HCT116 (cell line): ENCODE results near the gene FMN1.

Experiments
- EGR1 ChIP-seq: IDR thresholded peaks from 2 replicates; pipeline ENCODE4 v1.6.1; 2012; ENCODE audit warnings: low read depth
- EZH2 ChIP-seq: fragments of 200-600 bp; sonication (generic); IDR thresholded peaks from 2 replicates; pipeline ENCODE4 v1.6.1; 2017; ENCODE audit warnings: antibody characterized with exemption, mixed run types
- EZH2phosphoT487 ChIP-seq: fragments of 200-600 bp; IDR thresholded peaks from 2 replicates; pipeline ENCODE4 v1.6.1; 2018; ENCODE audit warnings: antibody characterized with exemption, borderline replicate concordance
- POLR2A ChIP-seq: IDR thresholded peaks from 2 replicates; pipeline ENCODE4 v1.7.0; 2011; ENCODE audit warnings: borderline replicate concordance; ENCODE audit not compliant: insufficient read depth, insufficient read length; ENCODE audit errors: extremely low read depth
- POLR2AphosphoS5 ChIP-seq: IDR thresholded peaks from 2 replicates; pipeline ENCODE4 v1.6.1; 2011; ENCODE audit warnings: mild to moderate bottlenecking, low read depth, low read length, moderate library complexity
- SRF ChIP-seq: IDR thresholded peaks from 2 replicates; pipeline ENCODE4 v1.6.1; 2012; ENCODE audit warnings: low read depth
- TF ChIP-seq, protein P1 (sequence below), 3 experiments: fragments of 200-600 bp in 1 of 3; sonication (generic) in 1 of 3; IDR thresholded peaks in 2 of 3; conservative IDR thresholded peaks in 1 of 3; 2 replicates each; pipeline ENCODE4 v1.5.1; 2012 to 2017; ENCODE audit warnings: low read depth in 2 of 3, low read length in 2 of 3, antibody characterized with exemption in 1 of 3, borderline replicate concordance in 1 of 3, control low read depth in 1 of 3, mild to moderate bottlenecking in 1 of 3, mixed read lengths in 1 of 3, mixed run types in 1 of 3, moderate library complexity in 1 of 3; ENCODE audit not compliant: insufficient read depth in 1 of 3
- TF ChIP-seq, protein P2 (sequence below): IDR thresholded peaks from 2 replicates; pipeline ENCODE4 v1.6.1; 2011; ENCODE audit warnings: mild to moderate bottlenecking, low read length, moderate library complexity; ENCODE audit not compliant: insufficient replicate concordance; ENCODE audit errors: extremely low read depth
- TF ChIP-seq, protein P3 (sequence below): IDR thresholded peaks from 2 replicates; pipeline ENCODE4 v1.6.1; 2012
- TF ChIP-seq, protein P4 (sequence below): IDR thresholded peaks from 2 replicates; pipeline ENCODE4 v1.6.1; 2012; ENCODE audit warnings: low read depth

DNA sequence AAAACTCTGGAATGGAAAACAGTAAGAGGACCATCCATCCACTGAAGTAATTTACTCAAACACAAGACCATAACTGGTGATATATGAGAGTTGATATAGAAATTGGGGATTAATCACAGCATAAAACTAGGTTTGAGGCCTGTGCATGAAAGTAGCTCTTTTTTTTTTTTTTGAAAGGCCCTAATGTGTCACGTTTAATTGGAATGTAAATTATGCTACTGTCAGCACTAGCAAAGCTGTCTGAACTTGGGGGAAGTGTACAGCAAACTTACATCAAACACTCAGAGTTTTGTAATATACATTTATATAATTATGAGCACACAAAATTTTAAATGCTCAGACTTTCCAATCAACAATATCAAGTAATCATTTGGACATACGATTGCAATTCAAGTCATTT lies 322.6 kb downstream of the FMN1 start:
- TF ChIP-seq, protein P1, sequence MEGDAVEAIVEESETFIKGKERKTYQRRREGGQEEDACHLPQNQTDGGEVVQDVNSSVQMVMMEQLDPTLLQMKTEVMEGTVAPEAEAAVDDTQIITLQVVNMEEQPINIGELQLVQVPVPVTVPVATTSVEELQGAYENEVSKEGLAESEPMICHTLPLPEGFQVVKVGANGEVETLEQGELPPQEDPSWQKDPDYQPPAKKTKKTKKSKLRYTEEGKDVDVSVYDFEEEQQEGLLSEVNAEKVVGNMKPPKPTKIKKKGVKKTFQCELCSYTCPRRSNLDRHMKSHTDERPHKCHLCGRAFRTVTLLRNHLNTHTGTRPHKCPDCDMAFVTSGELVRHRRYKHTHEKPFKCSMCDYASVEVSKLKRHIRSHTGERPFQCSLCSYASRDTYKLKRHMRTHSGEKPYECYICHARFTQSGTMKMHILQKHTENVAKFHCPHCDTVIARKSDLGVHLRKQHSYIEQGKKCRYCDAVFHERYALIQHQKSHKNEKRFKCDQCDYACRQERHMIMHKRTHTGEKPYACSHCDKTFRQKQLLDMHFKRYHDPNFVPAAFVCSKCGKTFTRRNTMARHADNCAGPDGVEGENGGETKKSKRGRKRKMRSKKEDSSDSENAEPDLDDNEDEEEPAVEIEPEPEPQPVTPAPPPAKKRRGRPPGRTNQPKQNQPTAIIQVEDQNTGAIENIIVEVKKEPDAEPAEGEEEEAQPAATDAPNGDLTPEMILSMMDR (IDR thresholded peaks at IDR 0.05 in 2 of 3, conservative IDR thresholded peaks at IDR 0.05 in 1 of 3; ENCODE audit: borderline replicate concordance in 1 of 3, insufficient read depth in 1 of 3, low read depth in 2 of 3, low read length in 2 of 3) = no peak
- TF ChIP-seq, protein P2, sequence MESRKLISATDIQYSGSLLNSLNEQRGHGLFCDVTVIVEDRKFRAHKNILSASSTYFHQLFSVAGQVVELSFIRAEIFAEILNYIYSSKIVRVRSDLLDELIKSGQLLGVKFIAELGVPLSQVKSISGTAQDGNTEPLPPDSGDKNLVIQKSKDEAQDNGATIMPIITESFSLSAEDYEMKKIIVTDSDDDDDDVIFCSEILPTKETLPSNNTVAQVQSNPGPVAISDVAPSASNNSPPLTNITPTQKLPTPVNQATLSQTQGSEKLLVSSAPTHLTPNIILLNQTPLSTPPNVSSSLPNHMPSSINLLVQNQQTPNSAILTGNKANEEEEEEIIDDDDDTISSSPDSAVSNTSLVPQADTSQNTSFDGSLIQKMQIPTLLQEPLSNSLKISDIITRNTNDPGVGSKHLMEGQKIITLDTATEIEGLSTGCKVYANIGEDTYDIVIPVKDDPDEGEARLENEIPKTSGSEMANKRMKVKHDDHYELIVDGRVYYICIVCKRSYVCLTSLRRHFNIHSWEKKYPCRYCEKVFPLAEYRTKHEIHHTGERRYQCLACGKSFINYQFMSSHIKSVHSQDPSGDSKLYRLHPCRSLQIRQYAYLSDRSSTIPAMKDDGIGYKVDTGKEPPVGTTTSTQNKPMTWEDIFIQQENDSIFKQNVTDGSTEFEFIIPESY = no peak
- TF ChIP-seq EGR1 = no peak
- TF ChIP-seq EZH2 = no peak
- TF ChIP-seq, protein P3, sequence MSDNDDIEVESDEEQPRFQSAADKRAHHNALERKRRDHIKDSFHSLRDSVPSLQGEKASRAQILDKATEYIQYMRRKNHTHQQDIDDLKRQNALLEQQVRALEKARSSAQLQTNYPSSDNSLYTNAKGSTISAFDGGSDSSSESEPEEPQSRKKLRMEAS = no peak
- TF ChIP-seq POLR2AphosphoS5 = no peak
- TF ChIP-seq EZH2phosphoT487 = no peak
- no peak for TF ChIP-seq POLR2A
- TF ChIP-seq, protein P4, sequence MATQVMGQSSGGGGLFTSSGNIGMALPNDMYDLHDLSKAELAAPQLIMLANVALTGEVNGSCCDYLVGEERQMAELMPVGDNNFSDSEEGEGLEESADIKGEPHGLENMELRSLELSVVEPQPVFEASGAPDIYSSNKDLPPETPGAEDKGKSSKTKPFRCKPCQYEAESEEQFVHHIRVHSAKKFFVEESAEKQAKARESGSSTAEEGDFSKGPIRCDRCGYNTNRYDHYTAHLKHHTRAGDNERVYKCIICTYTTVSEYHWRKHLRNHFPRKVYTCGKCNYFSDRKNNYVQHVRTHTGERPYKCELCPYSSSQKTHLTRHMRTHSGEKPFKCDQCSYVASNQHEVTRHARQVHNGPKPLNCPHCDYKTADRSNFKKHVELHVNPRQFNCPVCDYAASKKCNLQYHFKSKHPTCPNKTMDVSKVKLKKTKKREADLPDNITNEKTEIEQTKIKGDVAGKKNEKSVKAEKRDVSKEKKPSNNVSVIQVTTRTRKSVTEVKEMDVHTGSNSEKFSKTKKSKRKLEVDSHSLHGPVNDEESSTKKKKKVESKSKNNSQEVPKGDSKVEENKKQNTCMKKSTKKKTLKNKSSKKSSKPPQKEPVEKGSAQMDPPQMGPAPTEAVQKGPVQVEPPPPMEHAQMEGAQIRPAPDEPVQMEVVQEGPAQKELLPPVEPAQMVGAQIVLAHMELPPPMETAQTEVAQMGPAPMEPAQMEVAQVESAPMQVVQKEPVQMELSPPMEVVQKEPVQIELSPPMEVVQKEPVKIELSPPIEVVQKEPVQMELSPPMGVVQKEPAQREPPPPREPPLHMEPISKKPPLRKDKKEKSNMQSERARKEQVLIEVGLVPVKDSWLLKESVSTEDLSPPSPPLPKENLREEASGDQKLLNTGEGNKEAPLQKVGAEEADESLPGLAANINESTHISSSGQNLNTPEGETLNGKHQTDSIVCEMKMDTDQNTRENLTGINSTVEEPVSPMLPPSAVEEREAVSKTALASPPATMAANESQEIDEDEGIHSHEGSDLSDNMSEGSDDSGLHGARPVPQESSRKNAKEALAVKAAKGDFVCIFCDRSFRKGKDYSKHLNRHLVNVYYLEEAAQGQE = no peak
- TF ChIP-seq SRF = no peak
